Measurements from ENCODE around the gene PRKACA. TPM values are rescaled to one million over a fixed set of nuclear protein-coding genes. Genes with fewer than 3 reads are reported as not detected.

PRKACA gene
- total RNA-seq, 1 donor from 2014 or later: 22.2 TPM

GRCh38 chr19:14116525-14116917 lies 1.0 kb downstream of the PRKACA start:
- H3F3A ChIP-seq (ENCODE audit: low read depth): peaks cover 37% of the 10 kb centered on the region
- Mint-ChIP-seq H3K27ac (no peak overlapping the region), H3K27me3 (ENCODE audit: insufficient read depth, low read depth) (peaks cover 10% of the 10 kb centered on the region), H3K4me3 (peak overlapping the region; percentile 93), H3K36me3 (no peaks in the 10 kb centered on the region), H3K9me3 (no peaks in the 10 kb centered on the region), H3K4me1 (peaks cover 48% of the 10 kb centered on the region)
- H3K9me3 ChIP-seq (ENCODE audit: low read depth): no peaks in the 10 kb centered on the region
- H3K27ac ChIP-seq: no peak overlapping the region
- H3K4me2 ChIP-seq: peak overlapping the region; percentile 99
- no peaks in the 10 kb centered on the region for H3K36me3 ChIP-seq
- no peak for DNase-seq (ENCODE audit: low spot score)
- peaks cover 41% of the 10 kb centered on the region for H3K4me1 ChIP-seq
- H4K20me1 ChIP-seq (ENCODE audit: low read depth): peaks cover 57% of the 10 kb centered on the region
- peak overlapping the region; percentile 94 for H3K4me3 ChIP-seq
- H3K27me3 ChIP-seq: no peaks in the 10 kb centered on the region
- H2AFZ ChIP-seq (replicated peaks): no peak overlapping the region
- TF ChIP-seq EZH2phosphoT487 (IDR thresholded peaks at IDR 0.05): no peak
- TF ChIP-seq, protein P1, sequence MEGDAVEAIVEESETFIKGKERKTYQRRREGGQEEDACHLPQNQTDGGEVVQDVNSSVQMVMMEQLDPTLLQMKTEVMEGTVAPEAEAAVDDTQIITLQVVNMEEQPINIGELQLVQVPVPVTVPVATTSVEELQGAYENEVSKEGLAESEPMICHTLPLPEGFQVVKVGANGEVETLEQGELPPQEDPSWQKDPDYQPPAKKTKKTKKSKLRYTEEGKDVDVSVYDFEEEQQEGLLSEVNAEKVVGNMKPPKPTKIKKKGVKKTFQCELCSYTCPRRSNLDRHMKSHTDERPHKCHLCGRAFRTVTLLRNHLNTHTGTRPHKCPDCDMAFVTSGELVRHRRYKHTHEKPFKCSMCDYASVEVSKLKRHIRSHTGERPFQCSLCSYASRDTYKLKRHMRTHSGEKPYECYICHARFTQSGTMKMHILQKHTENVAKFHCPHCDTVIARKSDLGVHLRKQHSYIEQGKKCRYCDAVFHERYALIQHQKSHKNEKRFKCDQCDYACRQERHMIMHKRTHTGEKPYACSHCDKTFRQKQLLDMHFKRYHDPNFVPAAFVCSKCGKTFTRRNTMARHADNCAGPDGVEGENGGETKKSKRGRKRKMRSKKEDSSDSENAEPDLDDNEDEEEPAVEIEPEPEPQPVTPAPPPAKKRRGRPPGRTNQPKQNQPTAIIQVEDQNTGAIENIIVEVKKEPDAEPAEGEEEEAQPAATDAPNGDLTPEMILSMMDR (IDR thresholded peaks at IDR 0.05): no peak
- TF ChIP-seq EZH2 (IDR thresholded peaks at IDR 0.05): no peak
- peaks cover 20% of the 10 kb centered on the region for H3K79me2 ChIP-seq (ENCODE audit: low read depth)
- H3K9ac ChIP-seq: peak overlapping the region; percentile 60

DNA sequence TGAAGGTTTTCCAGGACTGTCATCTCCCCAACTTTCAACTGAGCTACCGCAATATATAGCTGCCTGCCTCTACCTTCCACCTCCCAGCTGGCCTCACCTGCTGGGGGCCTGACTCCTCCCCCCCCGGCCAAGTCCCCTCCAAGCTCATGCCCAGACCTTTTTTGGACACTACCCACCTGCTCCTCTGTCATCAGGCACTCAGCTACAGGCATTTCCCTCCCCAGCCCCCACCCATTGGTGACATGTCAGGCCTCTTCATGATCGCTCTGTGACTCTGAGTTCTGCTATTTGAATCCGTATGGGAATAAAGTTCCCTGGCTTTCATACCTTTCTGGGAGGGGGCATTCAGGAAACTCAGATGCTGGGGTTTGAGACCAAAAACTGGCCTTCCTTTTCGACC lies 1.8 kb downstream of the PRKACA start:
- peaks cover 34% of the 10 kb centered on the region for H3F3A ChIP-seq (ENCODE audit: low read depth)
- Mint-ChIP-seq H3K36me3 (no peaks in the 10 kb centered on the region), H3K27me3 (ENCODE audit: insufficient read depth, low read depth) (peaks cover 10% of the 10 kb centered on the region), H3K27ac (no peak overlapping the region), H3K4me3 (peak overlapping the region; percentile 93), H3K9me3 (no peaks in the 10 kb centered on the region), H3K4me1 (peaks cover 48% of the 10 kb centered on the region)
- H3K4me3 ChIP-seq: no peak overlapping the region
- no peak for DNase-seq (ENCODE audit: low spot score)
- peaks cover 57% of the 10 kb centered on the region for H4K20me1 ChIP-seq (ENCODE audit: low read depth)
- no peak overlapping the region for H3K9ac ChIP-seq
- TF ChIP-seq, protein P1 (IDR thresholded peaks at IDR 0.05): no peak
- TF ChIP-seq EZH2 (IDR thresholded peaks at IDR 0.05) (no peak), EZH2phosphoT487 (IDR thresholded peaks at IDR 0.05) (no peak)
- H3K79me2 ChIP-seq (ENCODE audit: low read depth): peaks cover 20% of the 10 kb centered on the region
- H3K4me2 ChIP-seq: no peak overlapping the region
- H3K27ac ChIP-seq: no peak overlapping the region
- no peaks in the 10 kb centered on the region for H3K27me3 ChIP-seq
- no peaks in the 10 kb centered on the region for H3K36me3 ChIP-seq
- no peak overlapping the region for H2AFZ ChIP-seq (replicated peaks)
- peaks cover 41% of the 10 kb centered on the region for H3K4me1 ChIP-seq
- H3K9me3 ChIP-seq (ENCODE audit: low read depth): no peaks in the 10 kb centered on the region

GRCh38 chr19:14114854-14115253 lies 2.7 kb downstream of the PRKACA start:
- Histone ChIP-seq H3K27ac (no peak overlapping the region), H3K4me1 (peaks cover 41% of the 10 kb centered on the region), H3K9ac (no peak overlapping the region), H3K4me3 (no peak overlapping the region), H3K27me3 (no peaks in the 10 kb centered on the region), H2AFZ (replicated peaks) (no peak overlapping the region), H3K79me2 (ENCODE audit: low read depth) (peaks cover 20% of the 10 kb centered on the region), H3K4me2 (no peak overlapping the region), H4K20me1 (ENCODE audit: low read depth) (peaks cover 61% of the 10 kb centered on the region), H3K36me3 (no peaks in the 10 kb centered on the region), H3K9me3 (ENCODE audit: low read depth) (no peaks in the 10 kb centered on the region), H3F3A (ENCODE audit: low read depth) (peaks cover 26% of the 10 kb centered on the region)
- no peaks in the 10 kb centered on the region for H3K9me3 Mint-ChIP-seq
- H3K27ac Mint-ChIP-seq: no peak overlapping the region
- peaks cover 46% of the 10 kb centered on the region for H3K4me1 Mint-ChIP-seq
- peak overlapping the region; percentile 68 for H3K4me3 Mint-ChIP-seq
- TF ChIP-seq, protein P1 (IDR thresholded peaks at IDR 0.05): peak; percentile 59
- TF ChIP-seq EZH2phosphoT487 (IDR thresholded peaks at IDR 0.05): no peak
- TF ChIP-seq EZH2 (IDR thresholded peaks at IDR 0.05): no peak
- H3K36me3 Mint-ChIP-seq: no peaks in the 10 kb centered on the region
- peaks cover 11% of the 10 kb centered on the region for H3K27me3 Mint-ChIP-seq (ENCODE audit: insufficient read depth, low read depth)
- peak; percentile 60 for DNase-seq (ENCODE audit: low spot score)
